Measurements from ENCODE around the gene DLK1.

DLK1 gene

GRCh38 chr14:100735271-100735670 is 8.6 kb downstream of the DLK1 start:
- no peak for DNase-seq

DNA sequence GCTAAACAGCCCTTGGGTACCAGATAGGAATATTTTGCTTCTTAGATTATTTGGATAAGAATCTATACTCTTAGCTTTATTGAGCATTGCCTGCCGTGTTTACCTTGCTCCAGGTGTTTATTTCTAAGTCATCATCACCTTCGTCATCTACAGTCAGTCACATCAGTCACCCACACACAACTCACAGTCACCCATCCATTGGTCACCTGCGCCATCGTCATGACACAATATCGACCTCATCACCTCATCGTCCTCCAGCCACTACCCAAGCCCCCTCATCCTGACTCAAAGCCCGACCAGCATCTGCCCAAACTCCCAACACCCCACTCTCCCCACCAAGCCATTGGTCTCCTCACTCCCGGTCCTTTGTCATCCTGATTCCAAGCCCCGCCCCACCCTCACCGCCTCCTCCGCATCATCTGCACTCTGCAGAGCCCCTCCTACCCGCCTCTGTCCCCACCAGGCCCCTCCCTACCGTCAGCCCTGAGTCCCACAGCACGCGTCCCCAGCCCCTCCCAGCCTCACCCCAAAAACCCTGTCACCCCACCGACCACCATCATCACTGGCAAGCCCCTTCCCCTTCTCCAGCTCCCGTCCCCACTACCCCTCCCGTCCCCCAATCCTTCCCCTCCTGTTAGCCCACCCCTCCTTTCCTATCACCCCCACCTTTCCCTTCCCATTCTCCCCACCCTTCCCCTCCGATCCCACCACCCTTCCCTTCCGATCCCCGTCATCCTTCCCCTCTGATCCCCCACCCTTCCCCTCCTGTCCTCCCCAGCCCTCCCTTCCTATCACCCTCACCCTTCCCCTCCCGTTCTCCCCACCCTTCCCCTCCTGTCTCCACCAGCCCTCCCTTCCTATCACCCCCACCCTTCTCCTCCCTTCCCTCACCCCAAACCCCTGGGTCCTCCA is 9.8 kb downstream of the DLK1 start:
- no peak for DNase-seq

DNA sequence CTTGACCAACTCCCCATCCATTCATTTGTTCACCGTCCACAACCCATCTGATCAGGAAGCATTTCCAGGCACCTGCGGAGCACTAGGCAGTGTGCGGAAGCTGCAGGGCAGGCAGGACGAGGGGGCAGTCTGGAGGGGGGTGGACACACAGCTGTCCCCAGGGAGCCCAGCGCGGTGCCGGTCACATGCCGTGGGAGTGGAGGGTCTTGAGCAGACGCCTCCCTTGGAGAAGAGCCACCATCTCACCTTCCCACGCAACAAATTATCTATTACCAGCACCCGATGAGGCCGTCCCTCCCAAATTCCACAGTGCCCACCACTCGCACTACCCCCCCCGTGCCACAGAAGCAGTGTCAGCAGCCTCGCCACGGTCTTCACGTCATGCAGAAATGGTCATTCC is 10.8 kb downstream of the DLK1 start:
- DNase-seq: no peak

DNA sequence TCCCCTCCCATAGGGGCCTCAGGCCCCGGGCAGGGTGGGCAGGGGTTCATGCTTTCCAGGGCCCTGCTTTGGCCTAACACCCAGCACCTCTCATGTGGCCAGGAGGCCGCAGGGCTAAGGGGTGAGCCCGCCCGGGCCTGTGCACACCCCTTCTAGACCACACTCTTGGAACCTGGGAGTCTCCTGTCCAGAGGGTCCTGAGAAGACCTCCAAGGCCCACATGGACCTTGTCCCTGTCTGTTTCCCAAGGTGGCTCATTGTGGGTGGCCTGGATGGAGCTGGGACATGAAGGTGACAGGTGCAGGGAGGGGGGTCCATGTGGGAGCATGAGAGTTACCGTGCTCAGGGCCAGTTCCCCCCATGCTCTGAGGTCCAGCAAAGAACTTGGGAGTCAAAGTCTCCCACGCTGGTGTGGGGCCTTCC is 11.6 kb downstream of the DLK1 start:
- no peak for DNase-seq

GRCh38 chr14:100738704-100739131 is 12.0 kb downstream of the DLK1 start:
- DNase-seq: no peak

- DNase-seq: no peak
Observed at GRCh38 chr14:100739306-100739705, 12.6 kb downstream of the DLK1 start.

DNA sequence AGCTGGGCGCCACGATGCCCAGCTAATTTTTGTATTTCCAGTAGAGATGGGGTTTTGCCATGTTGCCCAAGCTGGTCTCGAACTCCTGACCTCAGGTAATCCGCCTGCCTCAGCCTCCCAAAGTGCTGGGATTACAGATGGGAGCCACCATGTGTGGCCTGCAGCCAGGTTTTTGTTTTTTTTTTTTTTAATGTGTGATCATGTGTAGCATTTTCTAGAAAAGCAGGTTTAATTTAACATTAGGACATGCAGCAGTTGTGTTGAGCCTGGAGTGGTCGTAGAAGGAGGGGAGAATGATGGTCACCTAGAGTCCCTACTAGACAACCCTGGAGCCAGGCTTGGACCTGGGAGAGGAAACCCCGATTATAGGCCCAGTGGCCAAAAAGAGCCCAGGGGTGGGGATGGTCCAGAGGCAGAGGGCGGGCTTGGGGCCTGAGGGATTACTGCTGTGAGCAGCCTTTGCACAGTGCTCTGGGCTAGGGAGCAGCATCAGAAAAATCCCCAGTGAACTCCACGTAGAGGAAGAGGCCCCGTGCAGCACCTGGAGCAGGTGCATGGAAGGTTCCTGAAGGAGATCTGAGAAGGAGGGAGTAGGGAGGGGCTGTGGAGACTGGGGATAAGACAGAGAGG is 13.6 kb downstream of the DLK1 start:
- no peak for DNase-seq

DNA sequence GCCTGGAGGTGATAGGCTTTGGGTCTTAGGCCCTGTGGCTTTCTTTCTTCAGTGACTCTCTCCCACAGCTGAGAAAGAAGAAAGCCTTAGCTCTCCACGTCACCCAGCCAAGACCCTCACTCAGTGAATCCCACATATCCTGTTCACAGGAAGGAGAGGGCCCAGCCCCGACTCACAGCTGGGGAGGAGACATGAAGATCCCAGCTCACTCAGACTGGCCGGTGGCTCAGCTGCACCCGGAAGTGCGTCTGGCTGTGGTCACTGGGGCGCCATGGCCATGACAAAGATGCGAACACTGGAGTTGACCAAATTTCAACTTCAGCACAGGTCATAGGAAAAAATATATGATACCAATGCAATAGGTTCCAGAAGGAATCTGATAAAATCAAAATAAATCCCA is 14.2 kb downstream of the DLK1 start:
- no peak for DNase-seq

- no peak for DNase-seq
Observed at GRCh38 chr14:100741966-100742365, 15.3 kb downstream of the DLK1 start.

GRCh38 chr14:100746326-100746725 is 19.6 kb downstream of the DLK1 start:
- no peak for DNase-seq

- DNase-seq: peak in 1 of 2 experiments; percentile 11
Observed at GRCh38 chr14:100747021-100747586, 20.4 kb downstream of the DLK1 start.

DNA sequence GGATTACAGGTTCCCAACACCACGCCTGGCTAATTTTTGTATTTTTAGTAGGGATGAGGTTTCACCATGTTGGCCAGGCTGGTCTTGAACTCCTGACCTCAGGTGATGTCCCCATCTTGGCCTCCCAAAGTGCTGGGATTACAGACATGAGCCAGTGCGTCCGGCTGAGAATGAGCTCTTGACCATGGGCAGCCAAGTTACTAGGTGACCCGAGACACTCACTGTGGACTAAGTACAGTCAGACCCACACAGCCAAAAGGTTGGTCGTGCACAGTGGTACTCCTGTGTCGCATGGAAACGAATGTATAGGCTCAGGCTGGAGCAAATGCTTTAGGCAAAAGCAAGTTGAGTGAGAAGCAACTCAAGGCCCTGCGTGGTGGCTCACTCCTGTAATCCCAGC is 21.0 kb downstream of the DLK1 start:
- no peak for DNase-seq

- DNase-seq: no peak
Observed at GRCh38 chr14:100748403-100748802, 21.7 kb downstream of the DLK1 start.

DNA sequence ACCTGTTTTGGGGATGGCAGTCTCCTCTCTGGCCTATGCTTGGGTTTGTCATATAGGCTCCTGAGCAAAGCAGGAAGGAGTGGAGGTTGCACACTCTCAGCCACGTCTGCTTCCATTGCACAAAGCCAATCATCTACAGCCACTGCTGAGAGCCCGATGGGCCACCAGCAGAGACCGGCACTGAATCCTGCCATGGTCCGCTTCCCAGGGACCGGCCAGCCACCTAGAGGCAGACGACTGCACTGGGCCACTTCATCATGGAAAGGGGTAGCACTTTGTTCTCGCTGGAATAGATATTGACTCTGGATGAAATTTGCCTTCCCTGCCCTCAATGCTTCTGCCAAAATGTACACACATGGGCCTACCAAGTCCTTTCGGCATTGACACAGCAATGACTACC is 22.3 kb downstream of the DLK1 start:
- DNase-seq: no peak

DNA sequence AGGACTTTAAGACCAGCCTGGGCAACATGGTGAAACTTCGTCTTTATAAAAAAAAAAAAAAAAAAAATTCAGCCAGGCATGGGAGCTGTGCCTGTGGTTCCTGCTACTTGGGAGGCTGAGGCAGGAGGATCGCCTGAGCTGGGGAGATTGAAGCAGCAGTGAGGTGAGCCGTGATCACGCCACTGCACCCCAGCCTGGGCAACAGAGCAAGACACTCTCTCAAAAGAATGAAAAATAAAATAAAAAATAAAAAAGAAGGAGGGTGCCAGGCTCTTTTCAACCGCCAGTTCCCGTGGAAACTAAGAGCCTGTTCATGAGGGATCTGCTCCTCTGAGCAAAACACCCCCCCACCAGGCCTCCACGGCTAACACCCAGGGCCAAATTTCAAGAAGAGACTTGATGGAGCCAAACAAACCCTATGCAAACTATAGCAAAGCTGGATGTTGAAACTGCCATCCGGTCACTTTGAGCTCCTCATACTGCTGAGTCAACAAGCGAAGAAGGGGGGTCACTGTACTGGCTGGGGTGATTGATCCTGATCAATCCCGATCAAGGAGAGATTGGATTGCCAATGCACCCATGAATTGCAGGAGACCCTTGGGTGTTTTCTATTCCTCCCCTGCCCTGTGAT is 23.4 kb downstream of the DLK1 start:
- DNase-seq: no peak

GRCh38 chr14:100750762-100751699 is 24.3 kb downstream of the DLK1 start:
- DNase-seq: no peak

DNA sequence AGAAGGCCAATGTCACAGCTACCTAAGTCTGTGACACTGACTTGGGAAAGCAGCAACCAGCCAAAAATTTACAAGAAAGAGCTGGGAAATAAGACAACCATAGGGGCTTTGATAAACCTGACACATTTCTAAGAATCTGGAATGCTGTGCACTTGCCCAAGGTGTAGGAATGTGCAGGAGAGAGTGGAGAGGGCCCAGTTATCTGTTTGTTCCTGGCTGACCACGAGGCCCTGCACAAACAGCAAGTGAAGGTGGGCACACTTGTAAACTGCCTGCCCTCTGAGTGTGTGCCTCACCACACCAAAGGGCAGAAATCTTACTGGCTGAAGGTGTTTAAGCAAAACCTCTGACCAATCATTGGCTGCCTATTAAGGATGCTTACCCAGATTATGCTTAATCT is 27.3 kb downstream of the DLK1 start:
- no peak for DNase-seq

- DNase-seq: no peak
Observed at GRCh38 chr14:100755649-100756048, 29.0 kb downstream of the DLK1 start.

DNA sequence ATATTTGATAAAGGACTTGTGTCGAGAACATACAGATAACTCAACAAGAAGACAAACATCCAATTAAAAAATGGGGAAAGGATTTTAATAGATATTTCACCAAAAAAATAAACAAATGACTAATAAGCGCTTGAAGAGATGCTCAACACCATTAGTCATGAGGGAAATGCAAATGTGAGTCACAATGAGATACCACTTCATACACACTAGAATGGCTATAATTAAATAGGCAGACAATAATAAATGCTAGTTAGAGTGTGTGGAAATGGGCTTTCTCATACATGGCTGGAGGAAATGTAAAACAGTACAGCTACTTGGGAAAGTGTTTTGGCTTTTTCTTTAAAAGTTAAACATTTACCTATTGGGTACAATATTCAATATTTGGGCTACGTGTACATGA is 34.8 kb downstream of the DLK1 start:
- no peak for DNase-seq

GRCh38 chr14:100762089-100762515 is 35.4 kb downstream of the DLK1 start:
- DNase-seq: no peak

DNA sequence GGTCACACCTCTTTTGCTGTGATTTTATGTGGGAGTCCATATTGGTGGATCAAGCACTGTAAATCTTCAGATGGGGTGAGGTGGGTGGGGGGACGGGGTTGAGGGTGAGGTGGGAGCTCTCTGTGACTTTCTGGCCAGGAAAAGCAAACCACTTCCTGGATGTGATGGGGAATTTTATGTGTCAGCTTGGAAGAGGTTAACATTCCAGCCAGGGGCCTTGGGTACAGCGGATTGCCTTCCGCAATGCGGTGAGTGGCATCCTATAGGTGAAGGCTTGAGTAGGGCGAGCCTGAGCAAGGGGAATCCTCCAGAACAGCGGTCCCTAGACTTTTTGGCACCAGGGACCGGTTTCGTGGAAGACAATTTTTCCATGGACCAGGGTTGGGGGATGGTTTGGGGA is 36.2 kb downstream of the DLK1 start:
- DNase-seq: no peak

DNA sequence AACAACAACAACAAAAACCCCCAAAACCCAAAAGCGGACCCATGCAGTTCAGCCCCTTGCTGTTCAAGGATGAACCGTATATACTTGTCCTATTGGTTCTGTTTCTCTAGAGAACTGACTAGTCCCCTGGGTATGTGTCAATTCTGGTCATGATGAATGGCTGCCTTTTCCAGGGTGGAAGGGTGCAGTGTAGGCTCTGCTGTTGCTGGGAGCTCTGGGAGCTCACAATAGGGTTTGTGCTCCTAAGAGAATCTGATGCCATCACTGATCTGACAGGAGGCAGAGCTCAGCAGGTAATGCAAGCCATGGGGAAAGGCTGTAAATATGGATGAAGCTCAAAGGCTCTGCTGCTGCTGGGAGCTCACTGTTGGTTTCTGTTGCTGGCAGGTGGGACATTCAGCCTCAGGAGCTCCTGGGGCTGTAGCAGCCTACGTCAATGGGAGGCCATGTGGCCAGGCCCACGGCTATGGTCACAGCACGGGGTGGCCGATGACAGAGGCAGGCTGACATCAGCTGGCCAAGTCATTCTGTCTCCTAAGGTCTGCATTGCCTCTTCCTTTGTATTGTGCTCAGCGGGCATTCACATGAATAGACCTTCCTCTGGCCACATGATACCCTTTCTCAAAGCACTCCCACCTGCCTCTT is 37.9 kb downstream of the DLK1 start:
- no peak for DNase-seq

Data from NCI-H187 (cell line).